Liver (tissue), 9 donors: Measurements from ENCODE around the gene SOX6. TPM values are rescaled to one million over a fixed set of nuclear protein-coding genes. Genes with fewer than 3 reads are reported as not detected.

Experiments used
- DNase-seq: peaks from one replicate; pipeline ENCODE4 v3.0.0-alpha.2; 2017; ENCODE audit warnings: low spot score
- H3K27ac ChIP-seq, 2 donors: one replicate each; pipeline ENCODE4 v1.7.0; 2013; ENCODE audit warnings: inconsistent platforms in 2 of 2, low read length in 2 of 2, control low read depth in 1 of 2, low read depth in 1 of 2, mild to moderate bottlenecking in 1 of 2
- H3K27me3 ChIP-seq, 4 donors: one replicate each; pipeline versions ENCODE4 v1.6.1 to v1.7.0; 2013; ENCODE audit warnings: low read length in 3 of 4, inconsistent platforms in 1 of 4, mild to moderate bottlenecking in 1 of 4, moderate library complexity in 1 of 4; ENCODE audit not compliant: control insufficient read depth in 4 of 4, insufficient read depth in 4 of 4
- H3K36me3 ChIP-seq, 4 donors: one replicate each; pipeline versions ENCODE4 v1.6.1 to v1.7.0; 2013; ENCODE audit warnings: low read length in 3 of 4, mild to moderate bottlenecking in 3 of 4, low read depth in 1 of 4, moderate library complexity in 1 of 4; ENCODE audit not compliant: control insufficient read depth in 4 of 4, insufficient read depth in 3 of 4
- H3K4me1 ChIP-seq, 4 donors: one replicate each; pipeline versions ENCODE4 v1.6.1 to v1.7.0; 2013; ENCODE audit warnings: low read length in 3 of 4, mild to moderate bottlenecking in 3 of 4, moderate library complexity in 1 of 4; ENCODE audit not compliant: control insufficient read depth in 4 of 4, insufficient read depth in 4 of 4
- H3K4me3 ChIP-seq, 3 donors: one replicate each; pipeline versions ENCODE4 v1.6.1 to v1.7.0; 2013; ENCODE audit warnings: low read length in 3 of 3, control low read depth in 1 of 3, low read depth in 1 of 3, mild to moderate bottlenecking in 1 of 3
- H3K9ac ChIP-seq, 2 donors: one replicate each; pipeline ENCODE4 v1.7.0; 2013; ENCODE audit warnings: low read length in 2 of 2, mild to moderate bottlenecking in 2 of 2, moderate library complexity in 2 of 2, control low read depth in 1 of 2, low read depth in 1 of 2
- H3K9me3 ChIP-seq, 4 donors: one replicate each; pipeline versions ENCODE4 v1.6.1 to v1.7.0; 2013; ENCODE audit warnings: low read length in 3 of 4; ENCODE audit not compliant: control insufficient read depth in 4 of 4
- EGR1 ChIP-seq, 2 donors: IDR thresholded peaks; 2 replicates each; pipeline ENCODE4 v1.6.1; 2016 to 2018; ENCODE audit warnings: antibody characterized with exemption in 2 of 2, low read depth in 2 of 2
- FOXA1 ChIP-seq: IDR thresholded peaks from 2 replicates; pipeline ENCODE4 v1.6.1; 2016; ENCODE audit warnings: antibody characterized with exemption
- FOXA2 ChIP-seq: IDR thresholded peaks from 2 replicates; pipeline ENCODE4 v1.6.1; 2016; ENCODE audit warnings: antibody characterized with exemption
- GABPA ChIP-seq, 2 donors: IDR thresholded peaks in 1 of 2; conservative IDR thresholded peaks in 1 of 2; 2 replicates each; pipeline ENCODE4 v1.6.1; 2016; ENCODE audit warnings: antibody characterized with exemption in 2 of 2, mild to moderate bottlenecking in 1 of 2, moderate library complexity in 1 of 2
- HNF4A ChIP-seq, 2 donors: conservative IDR thresholded peaks; 2 replicates each; pipeline ENCODE4 v1.6.1; 2016; ENCODE audit warnings: antibody characterized with exemption in 2 of 2, mild to moderate bottlenecking in 2 of 2
- HNF4G ChIP-seq: IDR thresholded peaks from 2 replicates; pipeline ENCODE4 v1.6.1; 2016; ENCODE audit warnings: antibody characterized with exemption
- JUND ChIP-seq, 2 donors: IDR thresholded peaks; 2 replicates each; pipeline ENCODE4 v1.6.1; 2016; ENCODE audit warnings: antibody characterized with exemption in 2 of 2
- NR2F2 ChIP-seq: IDR thresholded peaks from 2 replicates; pipeline ENCODE4 v1.6.1; 2016; ENCODE audit warnings: antibody characterized with exemption
- RAD21 ChIP-seq, 2 donors: IDR thresholded peaks; 2 replicates each; pipeline ENCODE4 v1.6.1; 2016; ENCODE audit warnings: antibody characterized with exemption in 2 of 2, mild to moderate bottlenecking in 2 of 2
- RXRA ChIP-seq, 2 donors: IDR thresholded peaks; 2 replicates each; pipeline ENCODE4 v1.6.1; 2017 to 2018; ENCODE audit warnings: antibody characterized with exemption in 2 of 2, mild to moderate bottlenecking in 1 of 2
- SP1 ChIP-seq: IDR thresholded peaks from 2 replicates; pipeline ENCODE4 v1.6.1; 2018; ENCODE audit warnings: antibody characterized with exemption, mild to moderate bottlenecking
- TAF1 ChIP-seq: conservative IDR thresholded peaks from 2 replicates; pipeline ENCODE4 v1.6.1; 2016; ENCODE audit warnings: antibody characterized with exemption, mild to moderate bottlenecking
- YY1 ChIP-seq: IDR thresholded peaks from 2 replicates; pipeline ENCODE4 v1.6.1; 2016; ENCODE audit warnings: antibody characterized with exemption, mild to moderate bottlenecking
- WGBS: extraction: QIAGEN DNeasy Blood & Tissue Kit; methylation state at CpG from one replicate; pipeline ENCODE4 v1.1.7; 2013; 5-methylcytosine and 5-hydroxymethylcytosine counted together
- polyA plus RNA-seq, 2 donors: library from polyadenylated mRNA; stranded (reverse) in 1 of 2; unstranded in 1 of 2; fragments of 200-250 nt in 1 of 2; fragments of >200 nt in 1 of 2; fragmentation: Nextera tagmentation in 1 of 2; extraction: Ambion mirVana in 1 of 2; gene quantifications; one replicate each; pipeline versions ENCODE4 v1.2.1 to v1.2.3, GENCODE V29; 2013 to 2015
- total RNA-seq, 2 donors: library from RNA; depleted of rRNA; stranded (reverse); fragments of >200 nt; gene quantifications; one replicate each; pipeline ENCODE4 v1.2.3, GENCODE V29; 2014
- TF ChIP-seq, protein P1 (sequence below): IDR thresholded peaks from 2 replicates; pipeline ENCODE4 v1.6.1; 2016; ENCODE audit warnings: antibody characterized with exemption
- TF ChIP-seq, protein P2 (sequence below): IDR thresholded peaks from 2 replicates; pipeline ENCODE4 v1.6.1; 2016; ENCODE audit warnings: antibody characterized with exemption
- TF ChIP-seq, protein P3 (sequence below): IDR thresholded peaks from 2 replicates; pipeline ENCODE4 v1.6.1; 2016; ENCODE audit warnings: antibody characterized with exemption, mild to moderate bottlenecking
- TF ChIP-seq, protein P4 (sequence below): fragments of 150-350 bp; IDR thresholded peaks from 2 replicates; pipeline ENCODE4 v1.5.1; 2017; ENCODE audit warnings: improper control_type of control experiment, low read depth, low read length; ENCODE audit not compliant: missing input control
- TF ChIP-seq, protein P5 (sequence below): IDR thresholded peaks from 2 replicates; pipeline ENCODE4 v1.6.1; 2016; ENCODE audit warnings: antibody characterized with exemption
- donor health status: healthy.
- donor health status: healthy.
- donor health status: healthy.
- donor health status: healthy.
- donor health status: healthy.

The SOX6 gene
- total and polyA plus RNA-seq, 4 donors: 2.4 to 111 (median 14.8) TPM

DNA sequence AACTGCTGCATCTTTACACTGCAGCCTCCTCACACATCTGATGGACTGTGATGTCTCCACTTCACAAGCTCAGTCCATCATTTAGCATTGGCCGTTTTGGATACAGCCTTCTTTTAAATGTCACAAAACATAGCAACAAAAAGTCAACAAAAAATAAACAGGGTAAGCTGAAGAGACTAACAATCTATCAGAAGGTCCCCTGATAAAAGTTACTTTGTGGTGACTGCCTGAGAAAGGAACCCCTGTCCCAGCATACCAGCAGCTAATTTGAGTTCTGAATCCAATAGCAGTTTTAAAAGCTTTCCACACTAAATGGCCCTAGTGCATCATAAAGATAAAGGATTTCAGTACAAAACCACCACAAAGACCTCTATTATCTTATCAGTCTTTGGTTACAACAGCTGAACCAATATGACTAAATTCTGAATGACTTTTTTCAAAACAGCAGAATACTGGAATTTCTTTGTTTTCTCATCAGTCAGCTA is 162.4 kb downstream of the SOX6 start:
- Histone ChIP-seq H3K4me3 (no peak overlapping the region), H3K36me3 (no peaks in the 10 kb centered on the region), H3K27ac (no peak overlapping the region), H3K27me3 (no peaks in the 10 kb centered on the region), H3K9ac (no peak overlapping the region), H3K4me1 (peaks cover 0 to 2% (median 0%) of the 10 kb centered on the region in 4 donors), H3K9me3 (no peaks in the 10 kb centered on the region)
- 67% methylated on average over 1 of the region's 1 CpG for WGBS
- TF ChIP-seq TAF1 (no peak), YY1 (no peak), GABPA (IDR thresholded peaks at IDR 0.05 in 1 of 2, conservative IDR thresholded peaks at IDR 0.05 in 1 of 2) (no peak), FOXA2 (no peak), RAD21 (IDR thresholded peaks at IDR 0.05) (no peak), NR2F2 (no peak), EGR1 (IDR thresholded peaks at IDR 0.05; ENCODE audit: low read depth in 2 of 2) (no peak), JUND (IDR thresholded peaks at IDR 0.05) (no peak)
- TF ChIP-seq, protein P1, sequence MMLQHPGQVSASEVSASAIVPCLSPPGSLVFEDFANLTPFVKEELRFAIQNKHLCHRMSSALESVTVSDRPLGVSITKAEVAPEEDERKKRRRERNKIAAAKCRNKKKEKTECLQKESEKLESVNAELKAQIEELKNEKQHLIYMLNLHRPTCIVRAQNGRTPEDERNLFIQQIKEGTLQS: no peak
- TF ChIP-seq, protein P2, sequence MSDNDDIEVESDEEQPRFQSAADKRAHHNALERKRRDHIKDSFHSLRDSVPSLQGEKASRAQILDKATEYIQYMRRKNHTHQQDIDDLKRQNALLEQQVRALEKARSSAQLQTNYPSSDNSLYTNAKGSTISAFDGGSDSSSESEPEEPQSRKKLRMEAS: no peak
- TF ChIP-seq, protein P3, sequence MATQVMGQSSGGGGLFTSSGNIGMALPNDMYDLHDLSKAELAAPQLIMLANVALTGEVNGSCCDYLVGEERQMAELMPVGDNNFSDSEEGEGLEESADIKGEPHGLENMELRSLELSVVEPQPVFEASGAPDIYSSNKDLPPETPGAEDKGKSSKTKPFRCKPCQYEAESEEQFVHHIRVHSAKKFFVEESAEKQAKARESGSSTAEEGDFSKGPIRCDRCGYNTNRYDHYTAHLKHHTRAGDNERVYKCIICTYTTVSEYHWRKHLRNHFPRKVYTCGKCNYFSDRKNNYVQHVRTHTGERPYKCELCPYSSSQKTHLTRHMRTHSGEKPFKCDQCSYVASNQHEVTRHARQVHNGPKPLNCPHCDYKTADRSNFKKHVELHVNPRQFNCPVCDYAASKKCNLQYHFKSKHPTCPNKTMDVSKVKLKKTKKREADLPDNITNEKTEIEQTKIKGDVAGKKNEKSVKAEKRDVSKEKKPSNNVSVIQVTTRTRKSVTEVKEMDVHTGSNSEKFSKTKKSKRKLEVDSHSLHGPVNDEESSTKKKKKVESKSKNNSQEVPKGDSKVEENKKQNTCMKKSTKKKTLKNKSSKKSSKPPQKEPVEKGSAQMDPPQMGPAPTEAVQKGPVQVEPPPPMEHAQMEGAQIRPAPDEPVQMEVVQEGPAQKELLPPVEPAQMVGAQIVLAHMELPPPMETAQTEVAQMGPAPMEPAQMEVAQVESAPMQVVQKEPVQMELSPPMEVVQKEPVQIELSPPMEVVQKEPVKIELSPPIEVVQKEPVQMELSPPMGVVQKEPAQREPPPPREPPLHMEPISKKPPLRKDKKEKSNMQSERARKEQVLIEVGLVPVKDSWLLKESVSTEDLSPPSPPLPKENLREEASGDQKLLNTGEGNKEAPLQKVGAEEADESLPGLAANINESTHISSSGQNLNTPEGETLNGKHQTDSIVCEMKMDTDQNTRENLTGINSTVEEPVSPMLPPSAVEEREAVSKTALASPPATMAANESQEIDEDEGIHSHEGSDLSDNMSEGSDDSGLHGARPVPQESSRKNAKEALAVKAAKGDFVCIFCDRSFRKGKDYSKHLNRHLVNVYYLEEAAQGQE: no peak
- no peak for DNase-seq

DNA sequence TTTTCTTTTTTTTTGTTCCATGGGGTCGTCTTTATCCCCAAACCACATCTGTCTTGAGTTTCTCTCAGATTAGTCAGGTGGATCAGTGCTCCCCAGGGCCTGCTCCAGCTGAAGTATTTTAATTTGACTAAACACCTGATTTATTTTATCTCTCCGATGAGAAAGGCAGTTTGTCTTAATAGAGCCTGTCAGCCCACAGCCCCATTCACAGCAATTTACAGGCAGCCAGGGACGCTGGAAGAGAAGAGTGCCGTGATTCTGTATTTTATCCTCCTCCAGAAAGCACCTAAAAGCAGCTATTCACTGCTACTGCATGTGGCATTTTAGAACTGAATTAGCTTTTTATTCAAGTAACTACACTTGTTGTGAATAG is 164.5 kb downstream of the SOX6 start:
- no peaks in the 10 kb centered on the region for H3K36me3 ChIP-seq
- H3K4me3 ChIP-seq: no peak overlapping the region
- 74% methylated on average over 4 of the region's 4 CpGs for WGBS
- H3K4me1 ChIP-seq: peaks cover 0 to 5% (median 0%) of the 10 kb centered on the region in 4 donors
- no peak overlapping the region for H3K9ac ChIP-seq
- no peak for TF ChIP-seq NR2F2
- no peak for TF ChIP-seq HNF4G
- TF ChIP-seq YY1: no peak
- TF ChIP-seq GABPA (IDR thresholded peaks at IDR 0.05 in 1 of 2, conservative IDR thresholded peaks at IDR 0.05 in 1 of 2): no peak
- TF ChIP-seq, protein P4, sequence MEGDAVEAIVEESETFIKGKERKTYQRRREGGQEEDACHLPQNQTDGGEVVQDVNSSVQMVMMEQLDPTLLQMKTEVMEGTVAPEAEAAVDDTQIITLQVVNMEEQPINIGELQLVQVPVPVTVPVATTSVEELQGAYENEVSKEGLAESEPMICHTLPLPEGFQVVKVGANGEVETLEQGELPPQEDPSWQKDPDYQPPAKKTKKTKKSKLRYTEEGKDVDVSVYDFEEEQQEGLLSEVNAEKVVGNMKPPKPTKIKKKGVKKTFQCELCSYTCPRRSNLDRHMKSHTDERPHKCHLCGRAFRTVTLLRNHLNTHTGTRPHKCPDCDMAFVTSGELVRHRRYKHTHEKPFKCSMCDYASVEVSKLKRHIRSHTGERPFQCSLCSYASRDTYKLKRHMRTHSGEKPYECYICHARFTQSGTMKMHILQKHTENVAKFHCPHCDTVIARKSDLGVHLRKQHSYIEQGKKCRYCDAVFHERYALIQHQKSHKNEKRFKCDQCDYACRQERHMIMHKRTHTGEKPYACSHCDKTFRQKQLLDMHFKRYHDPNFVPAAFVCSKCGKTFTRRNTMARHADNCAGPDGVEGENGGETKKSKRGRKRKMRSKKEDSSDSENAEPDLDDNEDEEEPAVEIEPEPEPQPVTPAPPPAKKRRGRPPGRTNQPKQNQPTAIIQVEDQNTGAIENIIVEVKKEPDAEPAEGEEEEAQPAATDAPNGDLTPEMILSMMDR: no peak
- TF ChIP-seq EGR1 (IDR thresholded peaks at IDR 0.05; ENCODE audit: low read depth in 2 of 2): no peak
- TF ChIP-seq TAF1: no peak
- no peak for TF ChIP-seq FOXA2
- no peak for TF ChIP-seq RXRA (IDR thresholded peaks at IDR 0.05)
- TF ChIP-seq HNF4A (conservative IDR thresholded peaks at IDR 0.05): no peak
- no peak for TF ChIP-seq RAD21 (IDR thresholded peaks at IDR 0.05)
- TF ChIP-seq FOXA1: no peak
- TF ChIP-seq, protein P5, sequence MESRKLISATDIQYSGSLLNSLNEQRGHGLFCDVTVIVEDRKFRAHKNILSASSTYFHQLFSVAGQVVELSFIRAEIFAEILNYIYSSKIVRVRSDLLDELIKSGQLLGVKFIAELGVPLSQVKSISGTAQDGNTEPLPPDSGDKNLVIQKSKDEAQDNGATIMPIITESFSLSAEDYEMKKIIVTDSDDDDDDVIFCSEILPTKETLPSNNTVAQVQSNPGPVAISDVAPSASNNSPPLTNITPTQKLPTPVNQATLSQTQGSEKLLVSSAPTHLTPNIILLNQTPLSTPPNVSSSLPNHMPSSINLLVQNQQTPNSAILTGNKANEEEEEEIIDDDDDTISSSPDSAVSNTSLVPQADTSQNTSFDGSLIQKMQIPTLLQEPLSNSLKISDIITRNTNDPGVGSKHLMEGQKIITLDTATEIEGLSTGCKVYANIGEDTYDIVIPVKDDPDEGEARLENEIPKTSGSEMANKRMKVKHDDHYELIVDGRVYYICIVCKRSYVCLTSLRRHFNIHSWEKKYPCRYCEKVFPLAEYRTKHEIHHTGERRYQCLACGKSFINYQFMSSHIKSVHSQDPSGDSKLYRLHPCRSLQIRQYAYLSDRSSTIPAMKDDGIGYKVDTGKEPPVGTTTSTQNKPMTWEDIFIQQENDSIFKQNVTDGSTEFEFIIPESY: no peak
- TF ChIP-seq, protein P3: no peak
- TF ChIP-seq, protein P1: no peak
- TF ChIP-seq SP1: no peak
- TF ChIP-seq, protein P2: no peak
- no peak for TF ChIP-seq JUND (IDR thresholded peaks at IDR 0.05)
- no peak overlapping the region for H3K27ac ChIP-seq
- no peak for DNase-seq
- no peaks in the 10 kb centered on the region for H3K27me3 ChIP-seq
- H3K9me3 ChIP-seq: no peaks in the 10 kb centered on the region
